Omental fat pad (tissue), 4 donors: ENCODE data around the gene DAP3. TPM values are rescaled to one million over a fixed set of nuclear protein-coding genes. Genes with fewer than 3 reads are reported as not detected.
"Not testable (repeated sequence)": the region's sequence is repeated elsewhere in the genome, so short reads cannot be mapped to it uniquely, and the experiment has no call there.

ENCODE experiments used
- ATAC-seq: fragments of 150-250 bp; one replicate; pipeline ENCODE4 v1.9.1; 2016; ENCODE audit warnings: mild to moderate bottlenecking, moderate library complexity; ENCODE audit not compliant: low FRiP score
- DNase-seq: peaks from one replicate; pipeline ENCODE4 v3.0.0-alpha.2; 2019; ENCODE audit warnings: low spot score
- CTCF ChIP-seq, 3 donors: fragments of 450-650 bp; IDR thresholded peaks; one replicate each; pipeline ENCODE4 v1.5.1; 2016 to 2017; ENCODE audit warnings: antibody characterized with exemption in 3 of 3, mild to moderate bottlenecking in 3 of 3, moderate library complexity in 2 of 3
- total RNA-seq, 4 donors: library from RNA; depleted of rRNA; stranded (reverse); fragments of >200 nt; gene quantifications; one replicate each; pipeline ENCODE4 v1.1.0, GENCODE V29; 2016

DAP3 gene
- total RNA-seq, 4 donors from 2014 or later: 118 to 170 (median 132) TPM

- ATAC-seq (no peak), DNase-seq (no peak)
- no peak for TF ChIP-seq CTCF (IDR thresholded peaks at IDR 0.05)
Observed at GRCh38 chr1:155741908-155742307, 53.0 kb downstream of the DAP3 start.

DNA sequence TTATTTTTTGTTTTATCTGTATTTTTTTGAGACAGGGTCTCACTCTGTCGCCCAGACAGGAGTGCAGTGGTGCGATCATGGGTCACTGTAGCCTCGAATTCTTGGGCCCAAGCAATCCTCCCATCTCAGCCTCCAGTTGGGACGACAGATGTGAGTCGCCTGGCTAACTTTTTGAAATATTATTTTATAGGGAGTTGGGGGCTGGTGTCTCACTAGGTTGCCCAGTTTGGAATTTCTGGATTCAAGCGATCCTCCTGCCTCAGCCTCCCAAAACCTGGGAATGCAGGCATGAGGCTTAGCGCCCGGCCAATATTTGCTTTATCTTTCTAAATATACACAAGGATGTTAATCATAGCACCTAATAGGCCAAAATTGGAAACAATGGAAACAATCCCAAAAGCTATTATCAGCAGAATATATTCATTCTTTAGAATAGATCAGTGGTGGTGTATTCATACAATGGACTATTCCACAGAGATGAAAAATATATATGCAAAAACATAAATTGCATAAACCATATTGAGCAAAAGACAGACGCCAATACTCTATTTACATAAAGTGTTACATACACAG, 55.9 kb downstream of the DAP3 start:
- no peak for DNase-seq
- no peak for ATAC-seq
- TF ChIP-seq CTCF (IDR thresholded peaks at IDR 0.05): no peak

- ATAC-seq (peak; percentile 99), DNase-seq (peak; percentile 97)
Observed at GRCh38 chr1:155745284-155746228, 56.7 kb downstream of the DAP3 start.

DNA sequence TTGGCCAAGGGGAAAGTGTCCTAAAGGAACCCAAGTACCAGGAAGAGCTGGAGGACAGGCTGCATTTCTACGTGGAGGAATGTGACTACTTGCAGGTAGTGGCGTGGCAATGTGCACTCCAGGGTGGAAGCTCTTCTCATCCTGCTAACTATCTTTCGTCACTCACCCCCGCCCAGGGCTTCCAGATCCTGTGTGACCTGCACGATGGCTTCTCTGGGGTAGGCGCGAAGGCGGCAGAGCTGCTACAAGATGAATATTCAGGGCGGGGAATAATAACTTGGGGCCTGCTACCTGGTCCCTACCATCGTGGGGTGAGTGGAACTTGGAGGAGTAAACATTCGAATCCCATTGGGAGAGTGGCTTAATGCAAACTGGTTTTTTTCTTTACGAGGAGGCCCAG, 58.7 kb downstream of the DAP3 start:
- DNase-seq, ATAC-seq: not testable (repeated sequence)

DNA sequence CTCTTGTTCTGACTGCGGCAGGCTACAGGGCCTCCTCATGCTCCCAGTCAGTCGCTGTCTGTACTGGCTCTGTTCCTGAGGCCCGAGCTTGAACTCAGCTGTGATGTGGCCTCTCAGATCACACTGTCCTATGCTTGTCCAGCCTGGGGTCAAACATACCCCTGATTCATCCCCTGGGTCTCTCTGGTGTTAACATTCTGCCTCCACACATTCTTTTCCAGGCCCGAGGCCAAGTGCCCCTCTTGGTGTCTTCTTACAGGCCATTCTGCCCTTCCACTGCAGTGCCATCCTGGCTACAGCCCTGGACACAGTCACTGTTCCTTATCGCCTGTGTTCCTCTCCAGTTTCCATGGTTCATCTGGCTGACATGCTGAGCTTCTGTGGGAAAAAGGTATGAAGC, 59.2 kb downstream of the DAP3 start:
- not testable (repeated sequence) for DNase-seq

GRCh38 chr1:155759017-155759416, 70.1 kb downstream of the DAP3 start:
- not testable (repeated sequence) for DNase-seq, ATAC-seq

More for the DNA sequence above, 59.2 kb downstream of the DAP3 start:
- not testable (repeated sequence) for ATAC-seq

DNA sequence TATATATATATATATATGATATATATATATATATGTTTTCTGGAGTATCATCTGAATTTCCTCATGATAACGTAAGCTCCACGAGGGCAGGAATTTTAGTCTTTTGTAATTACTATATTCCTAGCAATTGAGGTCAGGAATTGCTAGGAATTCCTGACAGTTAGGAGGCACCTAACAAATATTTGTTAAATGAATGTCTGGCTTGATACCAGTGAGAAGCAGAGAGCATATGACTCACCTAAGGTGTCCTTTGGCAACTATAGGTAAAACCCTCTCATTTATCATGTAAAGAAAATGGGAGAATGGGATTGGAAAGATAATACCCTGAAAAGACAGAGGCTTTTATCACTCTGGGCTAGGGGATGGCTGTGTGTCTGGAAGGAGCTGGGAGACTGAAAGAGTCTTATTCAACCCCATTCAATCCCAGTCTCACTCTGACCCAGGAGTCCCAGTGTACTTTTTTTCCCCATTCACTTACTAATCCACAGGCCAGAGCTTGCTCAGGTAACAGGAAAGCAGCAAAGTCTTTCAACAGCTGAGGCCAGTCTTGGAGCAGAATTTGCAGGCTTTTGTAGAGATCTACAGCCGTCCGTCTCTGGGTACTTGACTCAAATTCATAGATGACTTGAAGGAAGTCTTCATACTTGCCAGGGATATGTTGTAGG, 71.2 kb downstream of the DAP3 start:
- ATAC-seq (no peak), DNase-seq (no peak)
- no peak for TF ChIP-seq CTCF (IDR thresholded peaks at IDR 0.05)

GRCh38 chr1:155760751-155761475, 72.0 kb downstream of the DAP3 start:
- ATAC-seq (no peak), DNase-seq (no peak)
- TF ChIP-seq CTCF (IDR thresholded peaks at IDR 0.05): no peak
